Hepatocyte (in vitro differentiated cells): ENCODE measurements around the gene SCFD1.

ENCODE experiments used
- EZH2 ChIP-seq: fragments of 200-600 bp; sonication (generic); IDR thresholded peaks from 2 replicates; pipeline ENCODE4 v1.6.1; 2016; ENCODE audit warnings: antibody characterized with exemption, mild to moderate bottlenecking, borderline replicate concordance
- TF ChIP-seq, protein P1 (sequence below): fragments of 200-600 bp; sonication (generic); IDR thresholded peaks from 2 replicates; pipeline ENCODE4 v1.5.1; 2016; ENCODE audit warnings: antibody characterized with exemption, mild to moderate bottlenecking; ENCODE audit not compliant: poor library complexity

DNA sequence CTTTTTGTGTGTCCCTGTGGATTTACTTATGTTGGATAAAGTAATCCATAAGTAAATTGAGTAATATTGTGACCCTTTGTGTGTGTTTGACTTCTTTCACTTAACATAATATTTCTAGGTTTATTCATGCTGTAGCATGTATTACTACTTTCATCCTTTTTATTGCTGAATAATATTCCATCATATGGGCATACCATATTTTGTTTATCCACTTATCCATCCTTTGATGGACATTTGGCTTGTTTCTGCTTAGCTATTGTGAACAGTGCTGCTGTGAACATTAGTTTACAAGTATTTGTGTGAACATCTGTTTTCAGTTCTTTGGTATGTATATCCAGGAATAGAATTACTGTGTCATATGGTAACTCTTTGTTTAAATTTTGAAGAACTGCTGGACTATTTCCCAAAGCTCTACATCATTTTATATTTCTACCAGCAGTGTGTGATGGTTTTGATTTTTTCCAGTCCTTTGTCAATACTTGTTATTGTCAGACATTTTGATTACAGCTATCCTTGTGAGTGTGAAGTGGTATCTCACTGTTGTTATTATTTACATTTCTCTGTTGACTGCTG, 38.0 kb upstream of the SCFD1 start:
- TF ChIP-seq, protein P1, sequence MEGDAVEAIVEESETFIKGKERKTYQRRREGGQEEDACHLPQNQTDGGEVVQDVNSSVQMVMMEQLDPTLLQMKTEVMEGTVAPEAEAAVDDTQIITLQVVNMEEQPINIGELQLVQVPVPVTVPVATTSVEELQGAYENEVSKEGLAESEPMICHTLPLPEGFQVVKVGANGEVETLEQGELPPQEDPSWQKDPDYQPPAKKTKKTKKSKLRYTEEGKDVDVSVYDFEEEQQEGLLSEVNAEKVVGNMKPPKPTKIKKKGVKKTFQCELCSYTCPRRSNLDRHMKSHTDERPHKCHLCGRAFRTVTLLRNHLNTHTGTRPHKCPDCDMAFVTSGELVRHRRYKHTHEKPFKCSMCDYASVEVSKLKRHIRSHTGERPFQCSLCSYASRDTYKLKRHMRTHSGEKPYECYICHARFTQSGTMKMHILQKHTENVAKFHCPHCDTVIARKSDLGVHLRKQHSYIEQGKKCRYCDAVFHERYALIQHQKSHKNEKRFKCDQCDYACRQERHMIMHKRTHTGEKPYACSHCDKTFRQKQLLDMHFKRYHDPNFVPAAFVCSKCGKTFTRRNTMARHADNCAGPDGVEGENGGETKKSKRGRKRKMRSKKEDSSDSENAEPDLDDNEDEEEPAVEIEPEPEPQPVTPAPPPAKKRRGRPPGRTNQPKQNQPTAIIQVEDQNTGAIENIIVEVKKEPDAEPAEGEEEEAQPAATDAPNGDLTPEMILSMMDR, result no peak
- TF ChIP-seq EZH2, result no peak
